KBM-7 (cell line): ENCODE results near the gene NTPCR.

Experiments
- DNase-seq: peaks from one replicate; pipeline ENCODE4 v3.0.0-alpha.2; 2015
- in situ Hi-C: fragments of 300-500 bp; cut with MboI; formaldehyde crosslinking; loops from 2 replicates; pipeline ENCODE4 v1.14.3; 2020; ENCODE audit warnings: low sequenced_read_pairs, low pct_unique_long_range_greater_than_20kb, mixed read lengths

NTPCR gene

GRCh38 chr1:232980986-232981560 is 30.7 kb downstream of the NTPCR start:
- no peak for DNase-seq
- in situ Hi-C loops, result no loop called here

- in situ Hi-C loops, result no loop called here
- no peak for DNase-seq
Measured at GRCh38 chr1:232982238-232982944, 32.0 kb downstream of the NTPCR start.

GRCh38 chr1:232983375-232983774 is 33.0 kb downstream of the NTPCR start:
- in situ Hi-C loops, result no loop called here

GRCh38 chr1:232983817-232984567 is 33.6 kb downstream of the NTPCR start:
- DNase-seq, result no peak
- in situ Hi-C loops, result no loop called here

More at GRCh38 chr1:232983375-232983774, 33.0 kb downstream of the NTPCR start:
- DNase-seq, result no peak

- no peak for DNase-seq
- in situ Hi-C loops, result no loop called here
Measured at GRCh38 chr1:232984577-232985425, 34.4 kb downstream of the NTPCR start.

- in situ Hi-C loops, result no loop called here
- no peak for DNase-seq
Measured at GRCh38 chr1:232985882-232986526, 35.6 kb downstream of the NTPCR start.

GRCh38 chr1:232986527-232986922 is 36.1 kb downstream of the NTPCR start:
- in situ Hi-C loops, result no loop called here
- DNase-seq, result no peak

- in situ Hi-C loops, result no loop called here
- no peak for DNase-seq
Measured at GRCh38 chr1:232987046-232987773, 36.8 kb downstream of the NTPCR start.

GRCh38 chr1:232987774-232988140 is 37.3 kb downstream of the NTPCR start:
- in situ Hi-C loops, result no loop called here
- DNase-seq, result no peak

GRCh38 chr1:232988572-232989040 is 38.2 kb downstream of the NTPCR start:
- no peak for DNase-seq
- in situ Hi-C loops, result no loop called here

- in situ Hi-C loops, result no loop called here
- DNase-seq, result no peak
Measured at GRCh38 chr1:232990176-232991128, 40.0 kb downstream of the NTPCR start.

- in situ Hi-C loops, result no loop called here
- DNase-seq, result no peak
Measured at GRCh38 chr1:232991238-232991637, 40.8 kb downstream of the NTPCR start.

GRCh38 chr1:232992227-232992626 is 41.8 kb downstream of the NTPCR start:
- no peak for DNase-seq
- in situ Hi-C loops, result no loop called here

GRCh38 chr1:232993555-232993954 is 43.1 kb downstream of the NTPCR start:
- in situ Hi-C loops, result no loop called here
- no peak for DNase-seq

GRCh38 chr1:232995189-232995588 is 44.8 kb downstream of the NTPCR start:
- in situ Hi-C loops, result no loop called here

GRCh38 chr1:232996143-232996542 is 45.7 kb downstream of the NTPCR start:
- in situ Hi-C loops, result no loop called here
- DNase-seq, result no peak

More at GRCh38 chr1:232995189-232995588, 44.8 kb downstream of the NTPCR start:
- no peak for DNase-seq

- in situ Hi-C loops, result no loop called here
- DNase-seq, result no peak
Measured at GRCh38 chr1:232998138-232998537, 47.7 kb downstream of the NTPCR start.
